Vagina (tissue), 2 donors: ENCODE measurements around the gene PPFIBP1.

Experiments
- CTCF ChIP-seq, 3 experiments: fragments of 450-650 bp in 2 of 3; fragments of 200-600 bp in 1 of 3; sonication (generic) in 1 of 3; IDR thresholded peaks; one replicate each; pipeline ENCODE4 v1.5.1; 2017 to 2019; ENCODE audit warnings: antibody characterized with exemption in 3 of 3, mild to moderate bottlenecking in 2 of 3, moderate library complexity in 2 of 3
- POLR2A ChIP-seq, 2 donors: fragments of 450-650 bp; IDR thresholded peaks; one replicate each; pipeline ENCODE4 v1.6.1; 2017; ENCODE audit warnings: antibody characterized with exemption in 2 of 2, mild to moderate bottlenecking in 2 of 2, moderate library complexity in 2 of 2
- POLR2AphosphoS5 ChIP-seq, 2 donors: sonication (generic); formaldehyde crosslinking; IDR thresholded peaks; one replicate each; pipeline ENCODE4 v1.9.0; 2017; ENCODE audit warnings: antibody characterized with exemption in 2 of 2, mild to moderate bottlenecking in 2 of 2, low read depth in 1 of 2; ENCODE audit not compliant: insufficient read depth in 1 of 2

DNA sequence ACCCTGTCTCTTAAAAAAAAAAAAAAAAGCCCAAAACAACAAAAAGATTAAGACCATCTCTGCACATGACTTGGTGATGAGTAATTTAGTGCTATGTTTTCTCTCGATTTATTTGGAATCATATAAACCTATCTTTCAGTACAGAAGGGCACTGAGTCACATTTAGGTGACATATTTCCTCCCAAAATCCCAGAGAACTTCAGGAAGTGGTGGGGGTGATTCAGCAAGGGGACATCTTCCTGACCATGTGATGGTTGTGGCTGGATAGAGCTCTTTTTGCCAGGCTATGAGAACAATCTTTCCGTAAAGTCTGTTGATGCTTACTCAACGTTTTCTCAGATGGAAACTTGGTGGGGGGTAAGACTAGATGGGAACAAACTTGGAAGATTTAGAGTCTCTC is 50.0 kb downstream of the PPFIBP1 start:
- TF ChIP-seq CTCF (IDR thresholded peaks at IDR 0.05) (no peak), POLR2AphosphoS5 (IDR thresholded peaks at IDR 0.05; ENCODE audit: insufficient read depth in 1 of 2, low read depth in 1 of 2) (no peak), POLR2A (IDR thresholded peaks at IDR 0.05) (no peak)
